SK-N-SH (cell line): Measurements from ENCODE around the gene DHX36. TPM values are rescaled to one million over a fixed set of nuclear protein-coding genes. Genes with fewer than 3 reads are reported as not detected.

Experiments
- CTCF ChIA-PET: fragments of 300-600, 350-600 bp; formaldehyde crosslinking; extraction: SDS; loops from one replicate; lab custom pipeline; 2021; lab: Yijun Ruan, JAX
- POLR2A ChIA-PET: fragments of 350-600 bp; sonication (Branson Sonifier 250); formaldehyde crosslinking; extraction: SDS; loops from one replicate; lab custom pipeline; 2020; ENCODE audit warnings: antibody characterized with exemption, inconsistent platforms; lab: Yijun Ruan, JAX
- DNase-seq: peaks from one replicate; pipeline ENCODE4 v3.0.0; 2012
- H2AFZ ChIP-seq: fragments of 200-600 bp; sonication (generic); 2 replicates; pipeline ENCODE4 v1.8.1; 2016; ENCODE audit warnings: antibody characterized with exemption, mild to moderate bottlenecking, low read depth
- H3F3A ChIP-seq: fragments of 200-600 bp; sonication (generic); replicated peaks from 2 replicates; pipeline ENCODE3; 2016; ENCODE audit warnings: antibody characterized with exemption, mild to moderate bottlenecking; ENCODE audit not compliant: insufficient read depth
- H3K27ac ChIP-seq, 2 experiments: fragments of 200-500 bp in 1 of 2; fragments of 200-600 bp in 1 of 2; sonication (Bioruptor generic) in 1 of 2; sonication (generic), shearing (Covaris generic) in 1 of 2; 2 replicates each; pipeline versions ENCODE4 v1.5.1 to v1.6.1; 2014 to 2016; ENCODE audit warnings: low read depth in 2 of 2, inconsistent platforms in 1 of 2, low read length in 1 of 2, mild to moderate bottlenecking in 1 of 2, mixed read lengths in 1 of 2
- H3K27me3 ChIP-seq: fragments of 200-600 bp; sonication (generic), shearing (Covaris generic); 2 replicates; pipeline ENCODE4 v1.6.1; 2016; ENCODE audit warnings: mixed run types; ENCODE audit not compliant: insufficient read depth
- H3K36me3 ChIP-seq, 2 experiments: fragments of 200-500 bp in 1 of 2; fragments of 200-600 bp in 1 of 2; sonication (Bioruptor generic) in 1 of 2; sonication (generic) in 1 of 2; replicated peaks in 1 of 2; 2 replicates each; pipeline versions ENCODE3 to v1.5.1; 2014 to 2016; ENCODE audit warnings: low read length in 1 of 2, mild to moderate bottlenecking in 1 of 2; ENCODE audit not compliant: insufficient read depth in 2 of 2, control insufficient read depth in 1 of 2
- H3K4me1 ChIP-seq, 2 experiments: fragments of 200-500 bp in 1 of 2; fragments of 200-600 bp in 1 of 2; sonication (Bioruptor generic) in 1 of 2; sonication (generic), shearing (Covaris generic) in 1 of 2; 2 replicates each; pipeline versions ENCODE4 v1.5.1 to v1.6.1; 2014 to 2016; ENCODE audit warnings: low read depth in 1 of 2, low read length in 1 of 2, mixed run types in 1 of 2; ENCODE audit not compliant: insufficient read depth in 2 of 2, control insufficient read depth in 1 of 2
- H3K4me2 ChIP-seq: fragments of 200-600 bp; sonication (generic), shearing (Covaris generic); 2 replicates; pipeline ENCODE4 v1.6.1; 2017; ENCODE audit warnings: mixed run types
- H3K4me3 ChIP-seq, 2 experiments: fragments of 200-500 bp in 1 of 2; fragments of 200-600 bp in 1 of 2; sonication (Bioruptor generic) in 1 of 2; sonication (generic), shearing (Covaris generic) in 1 of 2; 2 replicates each; pipeline versions ENCODE4 v1.5.1 to v1.8.1; 2014 to 2016; ENCODE audit warnings: low read depth in 2 of 2, inconsistent platforms in 1 of 2, low read length in 1 of 2, mild to moderate bottlenecking in 1 of 2, mixed read lengths in 1 of 2, moderate library complexity in 1 of 2
- H3K79me2 ChIP-seq: fragments of 200-600 bp; sonication (generic); 2 replicates; pipeline ENCODE4 v1.8.1; 2017; ENCODE audit warnings: mild to moderate bottlenecking; ENCODE audit not compliant: insufficient read depth
- H3K9ac ChIP-seq: fragments of 200-600 bp; sonication (generic); 2 replicates; pipeline ENCODE4 v1.6.1; 2017; ENCODE audit warnings: mixed run types
- H3K9me2 ChIP-seq: fragments of 200-600 bp; sonication (generic); 2 replicates; pipeline ENCODE4 v1.6.1; 2017; ENCODE audit warnings: mixed run types
- H3K9me3 ChIP-seq: fragments of 200-600 bp; sonication (generic); 2 replicates; pipeline ENCODE4 v1.6.1; 2017; ENCODE audit warnings: mixed run types, mild to moderate bottlenecking, moderate library complexity
- H4K20me1 ChIP-seq: fragments of 200-600 bp; sonication (generic); 2 replicates; pipeline ENCODE4 v1.6.1; 2017; ENCODE audit warnings: mild to moderate bottlenecking, mixed run types; ENCODE audit not compliant: insufficient read depth
- FOSL2 ChIP-seq: IDR thresholded peaks from 2 replicates; pipeline ENCODE4 v1.4.0; 2012; ENCODE audit warnings: low read depth, mild to moderate bottlenecking, moderate library complexity, borderline replicate concordance
- FOXJ3 ChIP-seq: sonication (generic); formaldehyde crosslinking; IDR thresholded peaks from 2 replicates; pipeline ENCODE4 v1.5.1; 2020; ENCODE audit warnings: mild to moderate bottlenecking, missing genetic modification reagents
- GATA2 ChIP-seq: sonication (generic); formaldehyde crosslinking; IDR thresholded peaks from 2 replicates; pipeline ENCODE4 v1.5.0; 2020; ENCODE audit warnings: mild to moderate bottlenecking, missing genetic modification reagents
- IRF3 ChIP-seq: fragments of 150-350 bp; IDR thresholded peaks from 2 replicates; pipeline ENCODE4 v1.6.1; 2016; ENCODE audit warnings: mild to moderate bottlenecking, low read depth, low read length
- MXI1 ChIP-seq: IDR thresholded peaks from 2 replicates; pipeline ENCODE4 v1.6.1; 2012; ENCODE audit warnings: mild to moderate bottlenecking, low read depth, low read length, improper control_type of control experiment
- NFIC ChIP-seq: IDR thresholded peaks from 2 replicates; pipeline ENCODE4 v1.4.0; 2012; ENCODE audit warnings: borderline replicate concordance
- POLR2AphosphoS5 ChIP-seq: IDR thresholded peaks from 2 replicates; pipeline ENCODE4 v1.6.1; 2012; ENCODE audit warnings: low read depth, low read length
- RAD21 ChIP-seq: IDR thresholded peaks from 2 replicates; pipeline ENCODE4 v1.6.1; 2012; ENCODE audit warnings: mild to moderate bottlenecking, low read length
- RCOR1 ChIP-seq: fragments of 150-350 bp; IDR thresholded peaks from 2 replicates; pipeline ENCODE4 v1.6.1; 2017; ENCODE audit warnings: antibody characterized with exemption, low read length
- SIN3A ChIP-seq: IDR thresholded peaks from 2 replicates; pipeline ENCODE4 v1.6.1; 2012; ENCODE audit warnings: low read depth, mild to moderate bottlenecking, low read length, moderate library complexity, borderline replicate concordance
- TEAD4 ChIP-seq: IDR thresholded peaks from 2 replicates; pipeline ENCODE4 v1.4.0; 2012; ENCODE audit warnings: mild to moderate bottlenecking, borderline replicate concordance; ENCODE audit not compliant: insufficient read depth
- USF1 ChIP-seq: IDR thresholded peaks from 2 replicates; pipeline ENCODE4 v1.4.0; 2012; ENCODE audit warnings: low read depth, borderline replicate concordance
- YY1 ChIP-seq: IDR thresholded peaks from 2 replicates; pipeline ENCODE4 v1.4.0; 2012; ENCODE audit warnings: low read depth, mild to moderate bottlenecking
- WGBS: methylation state at CpG from one replicate; pipeline ENCODE4 v1.1.6; 2017; ENCODE audit warnings: low lambda C conversion rate; 5-methylcytosine and 5-hydroxymethylcytosine counted together
- polyA plus RNA-seq, 3 experiments: library from polyadenylated mRNA; depleted of rRNA; stranded (reverse); fragments of >200 nt; gene quantifications; 2 replicates each; pipeline ENCODE4 v1.2.3, GENCODE V29; 2012

The DHX36 gene
- polyA plus RNA-seq, 1 of the 3 experiments (the other 2 are of a cell fraction) = 22.8 TPM

GRCh38 chr3:154338570-154338969 lies 14.3 kb upstream of the DHX36 start:
- 35% methylated on average over 4 of the region's 4 CpGs for WGBS
- Histone ChIP-seq H3K9ac (no peak overlapping the region), H3K4me2 (no peak overlapping the region), H3K27me3 (no peaks in the 10 kb centered on the region), H3K9me2 (no peaks in the 10 kb centered on the region), H3K79me2 (no peaks in the 10 kb centered on the region), H3F3A (no peaks in the 10 kb centered on the region), H3K4me1 (no peaks in the 10 kb centered on the region), H3K27ac (no peak overlapping the region), H3K4me3 (no peak overlapping the region)
- no peak for DNase-seq
- POLR2A ChIA-PET = no interaction called here
- no peak for TF ChIP-seq YY1
- no peak for TF ChIP-seq NFIC
- no peak for TF ChIP-seq SIN3A
- no peak for TF ChIP-seq RAD21
- no peak for TF ChIP-seq RCOR1
- TF ChIP-seq FOXJ3 (CRISPR knock-in tag) = no peak
- TF ChIP-seq MXI1 = no peak
- no peak for TF ChIP-seq TEAD4
- TF ChIP-seq, all 33 proteins: peak for 0
- Histone ChIP-seq H3K9me3 (no peaks in the 10 kb centered on the region), H4K20me1 (no peaks in the 10 kb centered on the region), H2AFZ (no peak overlapping the region), H3K36me3 (no peaks in the 10 kb centered on the region)
- CTCF ChIA-PET = no interaction called here

- H3K27ac ChIP-seq = no peak overlapping the region
- ChIA-PET CTCF (no interaction called here), POLR2A (no interaction called here)
- no peak for DNase-seq
- no peak overlapping the region for H3K9ac ChIP-seq
- no peaks in the 10 kb centered on the region for H3K36me3 ChIP-seq
- H3K4me3 ChIP-seq = no peak overlapping the region
- TF ChIP-seq FOSL2 (no peak), POLR2AphosphoS5 (no peak), MXI1 (no peak), SIN3A (no peak), NFIC (no peak), USF1 (no peak), GATA2 (CRISPR knock-in tag) (no peak), IRF3 (no peak)
- no peaks in the 10 kb centered on the region for H3K79me2 ChIP-seq
- no peak overlapping the region for H2AFZ ChIP-seq
- 41% methylated on average over 6 of the region's 6 CpGs for WGBS
- H3K4me2 ChIP-seq = no peak overlapping the region
- H3K9me3 ChIP-seq = no peaks in the 10 kb centered on the region
- no peaks in the 10 kb centered on the region for H3K27me3 ChIP-seq
- H3K4me1 ChIP-seq = no peaks in the 10 kb centered on the region
- no peaks in the 10 kb centered on the region for H4K20me1 ChIP-seq
- H3F3A ChIP-seq = no peaks in the 10 kb centered on the region
- H3K9me2 ChIP-seq = no peaks in the 10 kb centered on the region
These were observed 13.7 kb upstream of the DHX36 start for GRCh38 chr3:154338008-154338407.
